Tibial artery (tissue), 4 donors: ENCODE data around the gene NAGLU.

Experiments used
- DNase-seq, 2 donors: peaks; one replicate each; pipeline ENCODE4 v3.0.0-alpha.2; 2019
- H3K27ac ChIP-seq, 2 donors: fragments of 200-600 bp; sonication (generic) in 1 of 2; 1 replicate in 1 of 2; 2 replicates in 1 of 2; pipeline ENCODE4 v1.5.1; 2018 to 2019; ENCODE audit warnings: mild to moderate bottlenecking in 1 of 2
- H3K27me3 ChIP-seq, 2 donors: fragments of 200-600 bp; sonication (generic) in 1 of 2; one replicate each; pipeline versions ENCODE4 v1.5.1 to v1.6.0; 2016 to 2019
- H3K36me3 ChIP-seq, 3 donors: fragments of 200-600 bp; sonication (generic) in 2 of 3; one replicate each; pipeline ENCODE4 v1.5.1; 2016 to 2019; ENCODE audit warnings: mild to moderate bottlenecking in 2 of 3
- H3K4me1 ChIP-seq, 4 donors: fragments of 200-600 bp; sonication (generic) in 2 of 4; 1 replicate in 3 of 4; 2 replicates in 1 of 4; pipeline ENCODE4 v1.5.1; 2016 to 2019
- H3K4me3 ChIP-seq, 2 donors: fragments of 200-600 bp; sonication (generic) in 1 of 2; 1 replicate in 1 of 2; 2 replicates in 1 of 2; pipeline ENCODE4 v1.5.1; 2018 to 2019; ENCODE audit warnings: mild to moderate bottlenecking in 2 of 2
- H3K9me3 ChIP-seq, 3 donors: fragments of 200-600 bp; sonication (generic) in 1 of 3; one replicate each; pipeline ENCODE4 v1.5.1; 2016 to 2019
- CTCF ChIP-seq, 2 experiments: fragments of 200-600 bp in 1 of 2; fragments of 450-650 bp in 1 of 2; IDR thresholded peaks; one replicate each; pipeline ENCODE4 v1.5.1; 2017 to 2019; ENCODE audit warnings: antibody characterized with exemption in 2 of 2, mild to moderate bottlenecking in 1 of 2, moderate library complexity in 1 of 2
- intact Hi-C: fragments of 100-400 bp; cut with DNase I; formaldehyde crosslinking; loops from one replicate; pipeline ENCODE4 v1.15.0; 2023; ENCODE audit warnings: low total_unique reads

Gene NAGLU

DNA sequence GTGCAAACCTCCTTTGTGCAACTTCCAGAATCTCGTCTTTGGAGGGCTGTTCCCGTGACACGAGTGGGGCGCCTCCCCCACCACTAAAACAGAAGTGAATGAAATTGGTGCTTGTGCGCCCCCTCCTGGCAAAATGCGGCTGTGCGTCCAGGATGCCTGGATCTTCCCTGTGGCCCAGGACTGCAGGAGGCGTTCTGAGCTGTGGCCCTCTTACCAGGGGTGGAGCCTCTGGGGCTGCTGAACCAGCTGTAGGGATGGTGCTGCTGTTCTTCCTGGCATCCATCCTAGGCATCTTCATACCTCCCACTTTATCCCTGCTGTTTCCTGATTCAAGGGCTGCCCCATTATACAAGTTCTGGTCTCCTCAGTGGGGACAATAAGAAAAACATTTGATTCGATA, 18.5 kb upstream of the NAGLU start:
- intact Hi-C loops: loop anchor here (5.0 kb wide), 2 partner anchors 110 to 195 kb away; no protein-coding TSS in a partner anchor
- Histone ChIP-seq H3K36me3 (peaks cover 0 to 34% (median 16%) of the 10 kb centered on the region in 3 donors), H3K4me1 (peaks cover 11 to 90% (median 77%) of the 10 kb centered on the region in 4 donors), H3K9me3 (no peaks in the 10 kb centered on the region), H3K27me3 (no peaks in the 10 kb centered on the region), H3K27ac (peak overlapping the region; percentile 92), H3K4me3 (no peak overlapping the region)
- TF ChIP-seq CTCF (IDR thresholded peaks at IDR 0.05): peak; percentile 92 to 95
- peak; percentile 91 to 97 for DNase-seq

DNA sequence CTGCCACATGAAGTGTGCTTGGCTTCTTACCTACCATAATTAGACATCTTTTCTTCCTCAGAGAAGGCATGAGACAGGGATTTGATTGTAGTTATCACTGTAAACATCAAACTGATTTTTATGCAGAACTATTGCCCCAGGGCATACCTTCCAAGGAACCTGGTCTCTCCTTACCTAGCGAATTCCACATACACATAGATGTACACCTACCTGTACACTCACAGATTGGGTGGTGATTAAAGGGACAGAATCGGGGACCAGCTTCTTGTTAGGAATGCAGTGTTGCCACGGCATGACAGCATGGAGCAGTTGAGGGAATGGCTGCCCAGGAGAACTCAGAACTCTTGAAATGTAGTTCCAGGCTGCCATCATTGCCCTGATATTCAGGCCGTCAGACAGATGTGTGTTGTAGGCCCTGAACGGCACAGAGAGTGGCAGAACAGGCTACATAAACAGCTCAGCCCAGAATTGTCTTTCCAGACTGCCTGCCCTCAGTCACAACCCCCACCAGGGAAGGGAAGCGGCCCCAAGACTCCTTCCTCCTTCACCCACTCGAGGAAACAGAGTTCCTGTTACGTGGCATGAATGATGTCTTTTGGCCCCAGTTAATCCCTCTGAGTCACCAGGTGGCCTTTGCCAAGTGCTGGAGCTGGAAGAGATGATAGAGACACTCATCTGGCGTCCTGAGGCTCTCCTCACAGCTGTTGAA, 17.8 kb upstream of the NAGLU start:
- no peak overlapping the region for H3K4me3 ChIP-seq
- TF ChIP-seq CTCF (IDR thresholded peaks at IDR 0.05): no peak
- intact Hi-C loops: loop anchor here (5.0 kb wide), 2 partner anchors 111 to 196 kb away; no protein-coding TSS in a partner anchor
- H3K27me3 ChIP-seq: no peaks in the 10 kb centered on the region
- H3K27ac ChIP-seq: peak overlapping the region; percentile 92
- H3K9me3 ChIP-seq: no peaks in the 10 kb centered on the region
- peaks cover 18 to 90% (median 77%) of the 10 kb centered on the region in 4 donors for H3K4me1 ChIP-seq
- peaks cover 0 to 34% (median 16%) of the 10 kb centered on the region in 3 donors for H3K36me3 ChIP-seq
- peak; percentile 94 to 95 for DNase-seq

DNA sequence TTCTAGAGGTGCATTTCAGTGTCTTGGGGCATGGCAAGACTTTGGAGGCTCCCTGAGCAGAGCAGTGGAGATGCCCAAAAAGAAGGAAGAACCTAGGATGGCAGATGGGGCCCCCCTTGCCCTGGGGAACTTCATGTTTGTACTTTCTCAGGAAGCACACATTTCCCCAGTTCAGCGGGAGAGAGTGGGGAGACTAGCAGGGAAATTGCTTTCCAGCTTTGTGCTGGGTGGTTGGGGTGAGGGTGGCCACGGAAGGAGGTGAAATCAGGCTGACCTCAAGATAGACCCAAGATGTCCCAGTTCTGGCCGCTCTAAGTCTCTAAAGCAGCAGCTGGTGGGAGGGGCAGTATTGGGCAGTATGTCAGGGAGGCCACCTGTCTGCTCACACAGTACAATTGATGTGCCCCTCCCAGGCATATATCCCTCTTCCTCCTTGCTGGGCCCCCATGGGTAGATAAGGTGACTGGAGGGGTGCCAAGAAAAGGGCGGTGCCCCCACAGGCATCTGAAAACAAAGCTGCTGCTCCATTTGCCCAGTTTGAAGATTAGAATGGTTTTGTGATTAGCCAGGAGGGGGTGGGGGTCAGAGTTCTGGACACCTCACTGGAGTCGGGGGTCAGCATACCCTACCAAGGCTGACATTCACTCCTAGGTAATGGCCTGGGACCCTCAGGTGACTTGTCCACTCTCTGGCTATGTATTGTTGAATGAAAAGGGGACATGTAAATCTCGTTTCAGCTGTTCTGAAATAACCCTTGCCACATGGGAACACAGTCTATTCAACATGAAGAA, 17.1 kb upstream of the NAGLU start:
- H3K4me3 ChIP-seq: no peak overlapping the region
- peaks cover 18 to 91% (median 80%) of the 10 kb centered on the region in 4 donors for H3K4me1 ChIP-seq
- H3K9me3 ChIP-seq: no peaks in the 10 kb centered on the region
- DNase-seq: peak in 1 of 2 donors; percentile 78
- peak overlapping the region; percentile 92 for H3K27ac ChIP-seq
- TF ChIP-seq CTCF (IDR thresholded peaks at IDR 0.05): no peak
- no peaks in the 10 kb centered on the region for H3K27me3 ChIP-seq
- intact Hi-C loops: loop anchor here (5.0 kb wide), 2 partner anchors 112 to 197 kb away; no protein-coding TSS in a partner anchor
- peaks cover 0 to 32% (median 10%) of the 10 kb centered on the region in 3 donors for H3K36me3 ChIP-seq

GRCh38 chr17:42519546-42520491, 16.2 kb upstream of the NAGLU start:
- Histone ChIP-seq H3K9me3 (no peaks in the 10 kb centered on the region), H3K27me3 (no peaks in the 10 kb centered on the region), H3K4me3 (peak overlapping the region; percentile 5 to 16), H3K27ac (peak overlapping the region; percentile 92), H3K4me1 (peaks cover 18 to 93% (median 85%) of the 10 kb centered on the region in 4 donors), H3K36me3 (peaks cover 0 to 23% (median 2%) of the 10 kb centered on the region in 3 donors)
- peak; percentile 98 for DNase-seq
- intact Hi-C loops: loop anchor here (5.0 kb wide), 3 partner anchors 98 to 198 kb away; partner anchors contain the start of gene CAVIN1
- TF ChIP-seq CTCF (IDR thresholded peaks at IDR 0.05): no peak

GRCh38 chr17:42520540-42520951, 15.5 kb upstream of the NAGLU start:
- intact Hi-C loops: loop anchor here (5.0 kb wide), 1 partner anchor 98 kb away; the partner anchor contains the start of gene CAVIN1
- DNase-seq: no peak
- Histone ChIP-seq H3K27me3 (no peaks in the 10 kb centered on the region), H3K4me3 (peak overlapping the region in 1 of 2 donors; percentile 5), H3K4me1 (peaks cover 18 to 97% (median 88%) of the 10 kb centered on the region in 4 donors), H3K9me3 (no peaks in the 10 kb centered on the region), H3K36me3 (peaks cover 0 to 21% (median 0%) of the 10 kb centered on the region in 3 donors), H3K27ac (peak overlapping the region; percentile 92)
- TF ChIP-seq CTCF (IDR thresholded peaks at IDR 0.05): no peak
